SK-N-SH (cell line): ENCODE results near the gene TAS2R31. TPM values are rescaled to one million over a fixed set of nuclear protein-coding genes. Genes with fewer than 3 reads are reported as not detected.

Experiments used
- CTCF ChIA-PET: fragments of 300-600, 350-600 bp; formaldehyde crosslinking; extraction: SDS; loops from one replicate; lab custom pipeline; 2021; lab: Yijun Ruan, JAX
- POLR2A ChIA-PET: fragments of 350-600 bp; sonication (Branson Sonifier 250); formaldehyde crosslinking; extraction: SDS; loops from one replicate; lab custom pipeline; 2020; ENCODE audit warnings: antibody characterized with exemption, inconsistent platforms; lab: Yijun Ruan, JAX
- DNase-seq: peaks from one replicate; pipeline ENCODE4 v3.0.0; 2012
- H2AFZ ChIP-seq: fragments of 200-600 bp; sonication (generic); 2 replicates; pipeline ENCODE4 v1.8.1; 2016; ENCODE audit warnings: antibody characterized with exemption, mild to moderate bottlenecking, low read depth
- H3F3A ChIP-seq: fragments of 200-600 bp; sonication (generic); replicated peaks from 2 replicates; pipeline ENCODE3; 2016; ENCODE audit warnings: antibody characterized with exemption, mild to moderate bottlenecking; ENCODE audit not compliant: insufficient read depth
- H3K27ac ChIP-seq, 2 experiments: fragments of 200-500 bp in 1 of 2; fragments of 200-600 bp in 1 of 2; sonication (Bioruptor generic) in 1 of 2; sonication (generic), shearing (Covaris generic) in 1 of 2; 2 replicates each; pipeline versions ENCODE4 v1.5.1 to v1.6.1; 2014 to 2016; ENCODE audit warnings: low read depth in 2 of 2, inconsistent platforms in 1 of 2, low read length in 1 of 2, mild to moderate bottlenecking in 1 of 2, mixed read lengths in 1 of 2
- H3K27me3 ChIP-seq: fragments of 200-600 bp; sonication (generic), shearing (Covaris generic); 2 replicates; pipeline ENCODE4 v1.6.1; 2016; ENCODE audit warnings: mixed run types; ENCODE audit not compliant: insufficient read depth
- H3K36me3 ChIP-seq, 2 experiments: fragments of 200-500 bp in 1 of 2; fragments of 200-600 bp in 1 of 2; sonication (Bioruptor generic) in 1 of 2; sonication (generic) in 1 of 2; replicated peaks in 1 of 2; 2 replicates each; pipeline versions ENCODE3 to v1.5.1; 2014 to 2016; ENCODE audit warnings: low read length in 1 of 2, mild to moderate bottlenecking in 1 of 2; ENCODE audit not compliant: insufficient read depth in 2 of 2, control insufficient read depth in 1 of 2
- H3K4me1 ChIP-seq, 2 experiments: fragments of 200-500 bp in 1 of 2; fragments of 200-600 bp in 1 of 2; sonication (Bioruptor generic) in 1 of 2; sonication (generic), shearing (Covaris generic) in 1 of 2; 2 replicates each; pipeline versions ENCODE4 v1.5.1 to v1.6.1; 2014 to 2016; ENCODE audit warnings: low read depth in 1 of 2, low read length in 1 of 2, mixed run types in 1 of 2; ENCODE audit not compliant: insufficient read depth in 2 of 2, control insufficient read depth in 1 of 2
- H3K4me2 ChIP-seq: fragments of 200-600 bp; sonication (generic), shearing (Covaris generic); 2 replicates; pipeline ENCODE4 v1.6.1; 2017; ENCODE audit warnings: mixed run types
- H3K4me3 ChIP-seq, 2 experiments: fragments of 200-500 bp in 1 of 2; fragments of 200-600 bp in 1 of 2; sonication (Bioruptor generic) in 1 of 2; sonication (generic), shearing (Covaris generic) in 1 of 2; 2 replicates each; pipeline versions ENCODE4 v1.5.1 to v1.8.1; 2014 to 2016; ENCODE audit warnings: low read depth in 2 of 2, inconsistent platforms in 1 of 2, low read length in 1 of 2, mild to moderate bottlenecking in 1 of 2, mixed read lengths in 1 of 2, moderate library complexity in 1 of 2
- H3K79me2 ChIP-seq: fragments of 200-600 bp; sonication (generic); 2 replicates; pipeline ENCODE4 v1.8.1; 2017; ENCODE audit warnings: mild to moderate bottlenecking; ENCODE audit not compliant: insufficient read depth
- H3K9ac ChIP-seq: fragments of 200-600 bp; sonication (generic); 2 replicates; pipeline ENCODE4 v1.6.1; 2017; ENCODE audit warnings: mixed run types
- H3K9me2 ChIP-seq: fragments of 200-600 bp; sonication (generic); 2 replicates; pipeline ENCODE4 v1.6.1; 2017; ENCODE audit warnings: mixed run types
- H3K9me3 ChIP-seq: fragments of 200-600 bp; sonication (generic); 2 replicates; pipeline ENCODE4 v1.6.1; 2017; ENCODE audit warnings: mixed run types, mild to moderate bottlenecking, moderate library complexity
- H4K20me1 ChIP-seq: fragments of 200-600 bp; sonication (generic); 2 replicates; pipeline ENCODE4 v1.6.1; 2017; ENCODE audit warnings: mild to moderate bottlenecking, mixed run types; ENCODE audit not compliant: insufficient read depth
- CHD2 ChIP-seq: fragments of 150-350 bp; IDR thresholded peaks from 2 replicates; pipeline ENCODE4 v1.6.1; 2018; ENCODE audit warnings: low read length; ENCODE audit not compliant: partially characterized antibody
- CTCF ChIP-seq: fragments of 200-600 bp; sonication (generic); IDR thresholded peaks from 2 replicates; pipeline ENCODE4 v1.6.1; 2017; ENCODE audit warnings: antibody characterized with exemption, mild to moderate bottlenecking, moderate library complexity
- ELF1 ChIP-seq: IDR thresholded peaks from 2 replicates; pipeline ENCODE4 v1.4.0; 2012
- EZH2phosphoT487 ChIP-seq: fragments of 200-600 bp; sonication (generic); IDR thresholded peaks from 2 replicates; pipeline ENCODE4 v1.6.1; 2017; ENCODE audit warnings: low read depth, mixed run types, mild to moderate bottlenecking, antibody characterized with exemption, moderate library complexity, borderline replicate concordance
- FOXJ3 ChIP-seq: sonication (generic); formaldehyde crosslinking; IDR thresholded peaks from 2 replicates; pipeline ENCODE4 v1.5.1; 2020; ENCODE audit warnings: mild to moderate bottlenecking, missing genetic modification reagents
- GABPA ChIP-seq: IDR thresholded peaks from 2 replicates; pipeline ENCODE4 v1.4.0; 2012; ENCODE audit warnings: low read depth, mild to moderate bottlenecking
- JUND ChIP-seq: IDR thresholded peaks from 2 replicates; pipeline ENCODE4 v1.4.0; 2012
- MAX ChIP-seq: IDR thresholded peaks from 2 replicates; pipeline ENCODE4 v1.4.0; 2012; ENCODE audit warnings: low read depth
- MEF2A ChIP-seq: IDR thresholded peaks from 2 replicates; pipeline ENCODE4 v1.4.0; 2012; ENCODE audit warnings: low read depth, borderline replicate concordance
- NFIC ChIP-seq: IDR thresholded peaks from 2 replicates; pipeline ENCODE4 v1.4.0; 2012; ENCODE audit warnings: borderline replicate concordance
- PBX3 ChIP-seq: IDR thresholded peaks from 2 replicates; pipeline ENCODE4; 2012
- POLR2AphosphoS5 ChIP-seq: IDR thresholded peaks from 2 replicates; pipeline ENCODE4 v1.6.1; 2012; ENCODE audit warnings: low read depth, low read length
- RAD21 ChIP-seq: IDR thresholded peaks from 2 replicates; pipeline ENCODE4 v1.6.1; 2012; ENCODE audit warnings: mild to moderate bottlenecking, low read length
- RXRA ChIP-seq: IDR thresholded peaks from 2 replicates; pipeline ENCODE4 v1.4.0; 2012; ENCODE audit warnings: low read depth, mild to moderate bottlenecking, borderline replicate concordance
- SIN3A ChIP-seq: IDR thresholded peaks from 2 replicates; pipeline ENCODE4 v1.6.1; 2012; ENCODE audit warnings: low read depth, mild to moderate bottlenecking, low read length, moderate library complexity, borderline replicate concordance
- TAF1 ChIP-seq: IDR thresholded peaks from 2 replicates; pipeline ENCODE4 v1.6.1; 2012; ENCODE audit warnings: low read depth, mild to moderate bottlenecking, low read length, moderate library complexity, borderline replicate concordance
- TCF12 ChIP-seq: IDR thresholded peaks from 2 replicates; pipeline ENCODE4 v1.4.0; 2012
- TEAD4 ChIP-seq: IDR thresholded peaks from 2 replicates; pipeline ENCODE4 v1.4.0; 2012; ENCODE audit warnings: mild to moderate bottlenecking, borderline replicate concordance; ENCODE audit not compliant: insufficient read depth
- YY1 ChIP-seq: IDR thresholded peaks from 2 replicates; pipeline ENCODE4 v1.4.0; 2012; ENCODE audit warnings: low read depth, mild to moderate bottlenecking
- WGBS: methylation state at CpG from one replicate; pipeline ENCODE4 v1.1.6; 2017; ENCODE audit warnings: low lambda C conversion rate; 5-methylcytosine and 5-hydroxymethylcytosine counted together
- polyA plus RNA-seq, 3 experiments: library from polyadenylated mRNA; depleted of rRNA; stranded (reverse); fragments of >200 nt; gene quantifications; 2 replicates each; pipeline ENCODE4 v1.2.3, GENCODE V29; 2012

The TAS2R31 gene
- polyA plus RNA-seq, 1 of the 3 experiments (the other 2 are of a cell fraction), result 0.16 TPM

GRCh38 chr12:11071414-11071813 is 40.2 kb upstream of the TAS2R31 start:
- H3K36me3 ChIP-seq, result no peaks in the 10 kb centered on the region
- H3K9me3 ChIP-seq, result no peaks in the 10 kb centered on the region
- H3K9ac ChIP-seq, result no peak overlapping the region
- no peaks in the 10 kb centered on the region for H3K79me2 ChIP-seq
- no peaks in the 10 kb centered on the region for H4K20me1 ChIP-seq
- no peaks in the 10 kb centered on the region for H3K4me1 ChIP-seq
- POLR2A ChIA-PET, result no interaction called here
- H3K27me3 ChIP-seq, result no peaks in the 10 kb centered on the region
- DNase-seq, result no peak
- no peak overlapping the region for H2AFZ ChIP-seq
- no peak overlapping the region for H3K4me2 ChIP-seq
- 51% methylated on average over 4 of the region's 4 CpGs for WGBS
- H3F3A ChIP-seq, result no peaks in the 10 kb centered on the region
- TF ChIP-seq FOXJ3 (CRISPR knock-in tag), result no peak
- TF ChIP-seq JUND, result no peak
- TF ChIP-seq YY1, result no peak
- H3K4me3 ChIP-seq, result no peak overlapping the region
- H3K9me2 ChIP-seq, result no peaks in the 10 kb centered on the region
- CTCF ChIA-PET, result no interaction called here
- no peak overlapping the region for H3K27ac ChIP-seq

GRCh38 chr12:11070999-11071398 is 39.8 kb upstream of the TAS2R31 start:
- 0% methylated on average over 1 of the region's 1 CpG for WGBS

More at GRCh38 chr12:11070999-11071398, 39.8 kb upstream of the TAS2R31 start:
- H3K9me2 ChIP-seq, result no peaks in the 10 kb centered on the region
- no peaks in the 10 kb centered on the region for H4K20me1 ChIP-seq
- H3K4me3 ChIP-seq, result no peak overlapping the region
- H3K27me3 ChIP-seq, result no peaks in the 10 kb centered on the region
- H3K27ac ChIP-seq, result no peak overlapping the region
- H2AFZ ChIP-seq, result no peak overlapping the region
- TF ChIP-seq CTCF (no peak), CHD2 (no peak), GABPA (no peak), TAF1 (no peak), ELF1 (no peak), RAD21 (no peak), TCF12 (no peak), NFIC (no peak), EZH2phosphoT487 (no peak), POLR2AphosphoS5 (no peak), FOXJ3 (CRISPR knock-in tag) (no peak), YY1 (no peak), MEF2A (no peak), TEAD4 (no peak), JUND (no peak), MAX (no peak), RXRA (no peak), PBX3 (no peak), SIN3A (no peak)
- CTCF ChIA-PET, result no interaction called here
- H3K4me2 ChIP-seq, result no peak overlapping the region
- no peak overlapping the region for H3K9ac ChIP-seq
- H3K4me1 ChIP-seq, result no peaks in the 10 kb centered on the region
- POLR2A ChIA-PET, result no interaction called here
- no peaks in the 10 kb centered on the region for H3K79me2 ChIP-seq
- no peaks in the 10 kb centered on the region for H3F3A ChIP-seq
- no peaks in the 10 kb centered on the region for H3K9me3 ChIP-seq
- no peak for DNase-seq
- H3K36me3 ChIP-seq, result no peaks in the 10 kb centered on the region
